Endothelial cell of umbilical vein (primary cell): Measurements from ENCODE around the gene MAFB. TPM values are rescaled to one million over a fixed set of nuclear protein-coding genes. Genes with fewer than 3 reads are reported as not detected.
A peak's percentile ranks its signal among the peaks of the same experiment; 100 is the strongest.
"Not testable (repeated sequence)": the region's sequence is repeated elsewhere in the genome, so short reads cannot be mapped to it uniquely, and the experiment has no call there.

Experiments
- Bru-seq: library from RNA; stranded (reverse); fragments of 400-500 nt; gene quantifications from one replicate; lab custom pipeline; 2021; lab: Mats Ljungman, UMichigan
- BruChase-seq, 2 experiments: library from RNA; stranded (reverse); fragments of 400-500 nt; gene quantifications; one replicate each; lab custom pipeline; 2021; lab: Mats Ljungman, UMichigan
- BruUV-seq: library from RNA; stranded (reverse); fragments of 400-500 nt; replicated peaks from 2 replicates; lab custom pipeline; 2021; lab: Mats Ljungman, UMichigan
- CTCF ChIA-PET: fragments of 300-600, 350-600 bp; sonication (Branson Sonifier 250); formaldehyde crosslinking; loops from one replicate; lab custom pipeline; 2021; ENCODE audit warnings: antibody characterized with exemption, inconsistent platforms; lab: Charles Lee
- POLR2A ChIA-PET: fragments of 300-600, 350-600 bp; sonication (Branson Sonifier 250); formaldehyde crosslinking; loops from one replicate; lab custom pipeline; 2021; ENCODE audit warnings: antibody characterized with exemption, inconsistent platforms; lab: Charles Lee
- DNase-seq: peaks from one replicate; pipeline ENCODE4 v3.0.0-alpha.2; 2011; ENCODE audit warnings: low read depth, low spot score
- FAIRE-seq: peaks from 2 replicates; lab custom pipeline; 2011; peaks lifted over from hg19 to GRCh38; lab: Jason Lieb, UNC
- H2AFZ ChIP-seq: 2 replicates; pipeline ENCODE4 v1.6.0; 2012; ENCODE audit warnings: low read depth, low read length, control low read depth, inconsistent platforms
- H3K27ac ChIP-seq: 2 replicates; pipeline ENCODE4 v1.5.1; 2011; ENCODE audit warnings: low read depth, mild to moderate bottlenecking, control low read depth, low read length, moderate library complexity; ENCODE audit not compliant: insufficient read depth
- H3K27me3 ChIP-seq, 2 experiments: 2 replicates each; pipeline versions ENCODE4 v1.6.0 to v1.6.1; 2011; ENCODE audit warnings: low read length in 2 of 2, mixed read lengths in 1 of 2; ENCODE audit not compliant: control insufficient read depth in 2 of 2, insufficient read depth in 2 of 2
- H3K36me3 ChIP-seq, 2 experiments: 2 replicates in 1 of 2; 3 replicates in 1 of 2; pipeline ENCODE4 v1.5.1; 2011; ENCODE audit warnings: low read length in 2 of 2, mild to moderate bottlenecking in 1 of 2, moderate library complexity in 1 of 2; ENCODE audit not compliant: control insufficient read depth in 2 of 2, insufficient read depth in 2 of 2; ENCODE audit errors: extremely low read depth in 1 of 2
- H3K4me1 ChIP-seq: 3 replicates; pipeline ENCODE4 v1.5.1; 2011; ENCODE audit warnings: mild to moderate bottlenecking, low read length; ENCODE audit not compliant: control insufficient read depth, insufficient read depth; ENCODE audit errors: extremely low read depth
- H3K4me2 ChIP-seq: 2 replicates; pipeline ENCODE4 v1.6.1; 2011; ENCODE audit warnings: low read length, control low read depth, mixed read lengths; ENCODE audit not compliant: insufficient read depth
- H3K4me3 ChIP-seq, 3 experiments: fragments of 200-600 bp in 1 of 3; sonication (generic), shearing (Covaris generic) in 1 of 3; replicated peaks in 1 of 3; 2 replicates each; pipeline ENCODE4 v1.5.1; 2011 to 2016; ENCODE audit warnings: control low read depth in 3 of 3, low read length in 3 of 3, mild to moderate bottlenecking in 2 of 3, inconsistent platforms in 1 of 3, low read depth in 1 of 3, moderate library complexity in 1 of 3; ENCODE audit not compliant: insufficient read depth in 1 of 3
- H3K79me2 ChIP-seq: 2 replicates; pipeline ENCODE4 v1.6.0; 2012; ENCODE audit warnings: low read length, inconsistent platforms; ENCODE audit not compliant: control insufficient read depth, insufficient read depth
- H3K9ac ChIP-seq: replicated peaks from 2 replicates; pipeline ENCODE3; 2011; ENCODE audit warnings: low read length, control low read depth; ENCODE audit not compliant: insufficient read depth; ENCODE audit errors: extremely low read depth
- H3K9me1 ChIP-seq: replicated peaks from 3 replicates; pipeline ENCODE4 v1.6.0; 2011; ENCODE audit warnings: mild to moderate bottlenecking, low read length; ENCODE audit not compliant: control insufficient read depth, insufficient read depth; ENCODE audit errors: extremely low read depth
- H3K9me3 ChIP-seq: replicated peaks from 2 replicates; pipeline ENCODE4 v1.5.1; 2012; ENCODE audit warnings: low read length, inconsistent platforms; ENCODE audit not compliant: control insufficient read depth, insufficient read depth
- H4K20me1 ChIP-seq: replicated peaks from 2 replicates; pipeline ENCODE3; 2011; ENCODE audit warnings: mild to moderate bottlenecking, low read length; ENCODE audit not compliant: control insufficient read depth, insufficient read depth; ENCODE audit errors: extremely low read depth
- MYC ChIP-seq: IDR thresholded peaks from one replicate; pipeline ENCODE4 v1.6.1; 2011; ENCODE audit warnings: mild to moderate bottlenecking, low read depth, low read length
- POLR2A ChIP-seq: IDR thresholded peaks from 2 replicates; pipeline ENCODE4 v1.6.1; 2012; ENCODE audit warnings: low read depth, mild to moderate bottlenecking, control low read depth, low read length
- POLR2AphosphoS5 ChIP-seq: IDR thresholded peaks from 2 replicates; pipeline ENCODE4 v1.6.1; 2012; ENCODE audit warnings: low read depth, mild to moderate bottlenecking, control low read depth, low read length, moderate library complexity; ENCODE audit not compliant: insufficient read depth
- dilution Hi-C: fragments of 300-500 bp; cut with MboI; formaldehyde crosslinking; loops from one replicate; pipeline ENCODE4 v1.15.0; 2019; ENCODE audit warnings: low sequenced_read_pairs; ENCODE audit not compliant: extremely low pct_ligation_motif_present
- intact Hi-C: fragments of 100-400 bp; cut with micrococcal nuclease; formaldehyde crosslinking; loops from one replicate; pipeline ENCODE4 v1.10.0; 2022
- long read RNA-seq: library from polyadenylated mRNA; stranded (forward); transcript quantifications from one replicate; pipeline ENCODE4 v2.0.0, GENCODE V29; 2021
- polyA minus RNA-seq, 3 experiments: library from RNA; depleted of rRNA, polyadenylated mRNA; stranded (reverse); fragments of >200 nt; gene quantifications; 1 replicate in 1 of 3; 2 replicates in 2 of 3; pipeline ENCODE4 v1.2.3, GENCODE V29; 2011
- polyA plus RNA-seq, 4 experiments: library from polyadenylated mRNA; depleted of rRNA in 3 of 4; stranded (reverse) in 3 of 4; unstranded in 1 of 4; fragments of >200 nt; gene quantifications; 2 replicates each; pipeline versions ENCODE4 v1.2.1 to v1.2.3, GENCODE V29; 2011 to 2012; ENCODE audit warnings: missing spikeins in 1 of 4
- total RNA-seq: library from RNA; stranded (reverse); gene quantifications from 2 replicates; pipeline ENCODE4 v1.2.3, GENCODE V29; 2021

The MAFB gene
- total RNA-seq (1.3 and 1.8 TPM in 2 replicates), polyA plus RNA-seq (3.4 and 4.0 TPM in 2 replicates), polyA minus RNA-seq (1.4 and 2.5 TPM in 2 replicates), Bru-seq, nascent RNA (percentile 42 among the genes with signal in this experiment), BruChase-seq, experiment 1, labeled RNA remaining after a 6-hour chase (percentile 37 among the genes with signal in this experiment), BruChase-seq, experiment 2, labeled RNA remaining after a 2-hour chase (percentile 41 among the genes with signal in this experiment)
- 2.0 and 3.2 TPM in 2 replicates for polyA plus RNA-seq (2011; cell fraction: cytosol; rRNA removed)
- polyA plus RNA-seq (2011; cell fraction: nucleus; rRNA removed) = 2.9 and 3.5 TPM in 2 replicates
- 3.0 and 8.9 TPM in 2 replicates for polyA plus RNA-seq (2012)
- 3.1 TPM for polyA minus RNA-seq (2011; cell fraction: cytosol; rRNA and poly(A)+ RNA removed)
- 1.8 and 3.7 TPM in 2 replicates for polyA minus RNA-seq (2011; cell fraction: nucleus; rRNA and poly(A)+ RNA removed)
- long read RNA-seq, partial matches to known transcripts = 0 of 1 reads
- long read RNA-seq, other reads (novel, unspliced or antisense) = 0 of 1 reads

DNA sequence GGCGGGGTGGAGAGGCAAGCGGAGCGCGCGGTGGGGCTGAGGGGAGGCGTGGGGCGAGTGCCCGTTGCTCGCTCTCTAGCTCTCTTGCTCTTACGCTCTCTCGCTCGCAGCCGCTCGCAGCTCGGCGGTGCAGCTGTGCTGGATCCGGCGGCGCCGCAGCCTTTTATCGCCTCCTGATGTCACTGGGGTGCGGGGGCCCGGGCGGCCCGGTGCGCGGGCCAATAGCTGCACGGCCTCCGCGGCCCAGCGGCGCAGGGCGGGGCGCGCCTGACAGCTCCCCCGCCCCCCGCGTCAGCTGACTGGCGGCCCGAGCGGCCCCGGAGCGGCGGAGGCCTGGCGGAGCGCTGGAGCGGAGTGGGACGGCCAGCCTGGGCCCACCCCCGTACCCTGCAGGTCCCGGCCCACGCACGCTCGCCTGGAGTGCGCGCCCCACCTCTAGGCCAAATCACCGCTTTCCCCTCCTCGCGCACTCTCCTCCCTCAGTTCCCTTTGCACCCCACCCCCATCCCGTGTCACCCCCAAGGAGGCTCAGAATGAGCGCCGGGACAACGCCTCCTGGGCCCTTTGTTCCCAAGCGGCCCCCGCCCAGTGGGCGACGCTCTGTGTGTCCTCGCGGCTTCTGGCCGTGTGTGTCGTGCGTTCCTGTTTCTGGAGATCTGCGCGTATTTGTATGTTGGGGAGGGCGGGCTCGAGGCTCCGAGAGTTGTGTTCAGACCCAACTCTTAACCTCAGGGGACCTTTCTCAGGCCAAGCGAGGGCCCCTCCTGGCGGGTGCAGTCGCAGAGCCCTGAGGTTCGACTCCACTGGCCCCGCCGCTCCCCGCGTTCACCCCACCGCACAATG lies at the start of gene MAFB:
TSS of gene MAFB (minus strand) at position 137 of the 843 bp plus-strand sequence. CDS start 386 bp downstream, outside the sequence.
- dilution Hi-C loops = no loop called here
- DNase-seq = peak; percentile 95

DNA sequence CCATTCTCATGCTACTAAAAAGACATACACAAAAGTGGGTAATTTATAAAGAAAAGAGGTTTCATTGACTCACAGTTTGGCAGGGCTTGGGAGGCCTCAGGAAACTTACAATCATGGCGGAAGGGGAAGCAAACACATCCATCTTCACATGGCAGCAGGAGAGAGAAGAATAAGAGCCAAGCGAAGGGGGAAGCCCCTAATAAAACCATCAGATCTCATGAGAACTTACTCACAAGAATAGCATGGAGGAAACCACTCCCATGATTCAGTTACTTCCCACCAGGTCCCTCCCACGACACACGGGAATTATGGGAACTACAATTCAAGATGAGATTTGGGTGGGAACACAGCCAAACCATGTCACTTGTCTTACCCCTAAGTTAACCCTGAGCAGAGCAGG lies 47.4 kb upstream of the MAFB start:
- H3K36me3 ChIP-seq, CTCF ChIA-PET, H2AFZ ChIP-seq, dilution Hi-C loops, H3K4me3 ChIP-seq, H3K9me1 ChIP-seq, H3K79me2 ChIP-seq, H3K9me3 ChIP-seq, H3K27ac ChIP-seq, BruUV-seq, intact Hi-C loops, H3K4me1 ChIP-seq, FAIRE-seq, POLR2A ChIA-PET, H3K9ac ChIP-seq, H3K4me2 ChIP-seq, DNase-seq, H3K27me3 ChIP-seq, H4K20me1 ChIP-seq: not testable (repeated sequence)

More for the DNA sequence above, at the start of gene MAFB:
- no peaks in the 10 kb centered on the region for H3K9me1 ChIP-seq
- TF ChIP-seq POLR2AphosphoS5 (peak; percentile 97), MYC (no peak), POLR2A (peak; percentile 99)
- H3K27me3 ChIP-seq = peaks cover 37 to 66% of the 10 kb centered on the region in 2 experiments
- no peaks in the 10 kb centered on the region for H3K79me2 ChIP-seq
- no peaks in the 10 kb centered on the region for H4K20me1 ChIP-seq
- H2AFZ ChIP-seq = peak within 1 kb of the TSS; percentile 76
- intact Hi-C loops = loop anchor here (1.0 to 10.0 kb wide), 3 partner anchors 43 to 1115 kb away; no protein-coding TSS in a partner anchor
- H3K4me2 ChIP-seq = peak within 1 kb of the TSS; percentile 60
- H3K4me3 ChIP-seq = peak within 1 kb of the TSS; percentile 24 to 58 (median 28)
- H3K4me1 ChIP-seq = peaks cover 9% of the 10 kb centered on the region
- BruUV-seq = no TSS peak
- ChIA-PET CTCF (interaction anchor here (0.6 to 4.5 kb wide), 43 partner anchors 8 to 1639 kb away, joined by 3 to 95 read pairs (median 4); no protein-coding TSS in a partner anchor), POLR2A (interaction anchor here (0.5 to 2.4 kb wide), 20 partner anchors 11 to 1581 kb away, joined by 3 to 12 read pairs (median 4); no protein-coding TSS in a partner anchor)
- peak; percentile 85 for FAIRE-seq
- H3K27ac ChIP-seq = peak within 1 kb of the TSS; percentile 9
- H3K9ac ChIP-seq = peak within 1 kb of the TSS; percentile 65
- H3K36me3 ChIP-seq = no peaks in the 10 kb centered on the region
- H3K9me3 ChIP-seq = no peaks in the 10 kb centered on the region
